GM18519 (cell line): Measurements from ENCODE around the gene SLC37A1.
"Not testable (repeated sequence)": the region's sequence is repeated elsewhere in the genome, so short reads cannot be mapped to it uniquely, and the experiment has no call there.

Experiments
- ATAC-seq: cut with Tn5 transposase; IDR thresholded peaks from one replicate; pipeline ENCODE4 v1.9.1; 2021; ENCODE audit warnings: mild to moderate bottlenecking, moderate library complexity; ENCODE audit not compliant: unreplicated experiment, low FRiP score

Gene SLC37A1

GRCh38 chr21:42609811-42610210, 96.2 kb downstream of the SLC37A1 start:
- no peak for ATAC-seq

GRCh38 chr21:42611852-42612251, 98.2 kb downstream of the SLC37A1 start:
- ATAC-seq = no peak

GRCh38 chr21:42612390-42612789, 98.7 kb downstream of the SLC37A1 start:
- ATAC-seq = no peak

- no peak for ATAC-seq
Observed at GRCh38 chr21:42613756-42614155, 100.1 kb downstream of the SLC37A1 start.

GRCh38 chr21:42614396-42614795, 100.7 kb downstream of the SLC37A1 start:
- no peak for ATAC-seq

- ATAC-seq = no peak
Observed at GRCh38 chr21:42614811-42615351, 101.2 kb downstream of the SLC37A1 start.

- ATAC-seq = not testable (repeated sequence)
Observed at GRCh38 chr21:42615377-42615776, 101.7 kb downstream of the SLC37A1 start.

GRCh38 chr21:42615924-42616323, 102.3 kb downstream of the SLC37A1 start:
- ATAC-seq = no peak

- ATAC-seq = no peak
Observed at GRCh38 chr21:42616446-42616845, 102.8 kb downstream of the SLC37A1 start.

GRCh38 chr21:42616941-42617340, 103.3 kb downstream of the SLC37A1 start:
- ATAC-seq = no peak

- no peak for ATAC-seq
Observed at GRCh38 chr21:42617486-42617885, 103.8 kb downstream of the SLC37A1 start.

GRCh38 chr21:42618707-42619102, 105.1 kb downstream of the SLC37A1 start:
- no peak for ATAC-seq

GRCh38 chr21:42619166-42619565, 105.5 kb downstream of the SLC37A1 start:
- ATAC-seq = no peak

GRCh38 chr21:42619841-42620240, 106.2 kb downstream of the SLC37A1 start:
- no peak for ATAC-seq

GRCh38 chr21:42621166-42621818, 107.6 kb downstream of the SLC37A1 start:
- no peak for ATAC-seq

GRCh38 chr21:42621819-42622177, 108.1 kb downstream of the SLC37A1 start:
- no peak for ATAC-seq

- no peak for ATAC-seq
Observed at GRCh38 chr21:42622284-42622683, 108.6 kb downstream of the SLC37A1 start.

- ATAC-seq = no peak
Observed at GRCh38 chr21:42623694-42624093, 110.0 kb downstream of the SLC37A1 start.

GRCh38 chr21:42624095-42624790, 110.6 kb downstream of the SLC37A1 start:
- no peak for ATAC-seq

GRCh38 chr21:42624936-42625335, 111.3 kb downstream of the SLC37A1 start:
- ATAC-seq = no peak

- no peak for ATAC-seq
Observed at GRCh38 chr21:42626171-42626570, 112.5 kb downstream of the SLC37A1 start.
